GM23248 (cell line): ENCODE data around the gene GULP1. TPM values are rescaled to one million over a fixed set of nuclear protein-coding genes. Genes with fewer than 3 reads are reported as not detected.
"Not testable (repeated sequence)": the region's sequence is repeated elsewhere in the genome, so short reads cannot be mapped to it uniquely, and the experiment has no call there.

Experiments
- DNase-seq: peaks from one replicate; pipeline ENCODE4 v3.0.0-alpha.2; 2015
- H2AFZ ChIP-seq: fragments of 200-600 bp; sonication (generic); 2 replicates; pipeline ENCODE4 v1.6.1; 2016; ENCODE audit warnings: antibody characterized with exemption
- H3F3A ChIP-seq: fragments of 200-600 bp; sonication (generic); 2 replicates; pipeline ENCODE4 v1.6.1; 2016; ENCODE audit warnings: mild to moderate bottlenecking, antibody characterized with exemption, mixed run types; ENCODE audit not compliant: insufficient read depth
- H3K27ac ChIP-seq: fragments of 200-600 bp; sonication (generic); 2 replicates; pipeline ENCODE4 v1.5.1; 2016; ENCODE audit warnings: mild to moderate bottlenecking
- H3K27me3 ChIP-seq: fragments of 200-600 bp; sonication (generic); replicated peaks from 2 replicates; pipeline ENCODE4 v1.6.1; 2016; ENCODE audit warnings: mild to moderate bottlenecking; ENCODE audit not compliant: insufficient read depth
- H3K36me3 ChIP-seq: fragments of 200-600 bp; sonication (generic); 2 replicates; pipeline ENCODE4 v1.6.1; 2016; ENCODE audit warnings: low read depth, mild to moderate bottlenecking
- H3K4me1 ChIP-seq: fragments of 200-600 bp; sonication (generic); 2 replicates; pipeline ENCODE4 v1.6.1; 2016; ENCODE audit warnings: mild to moderate bottlenecking; ENCODE audit not compliant: insufficient read depth
- H3K4me2 ChIP-seq: fragments of 200-600 bp; sonication (generic); one replicate; pipeline ENCODE4 v1.6.1; 2016; ENCODE audit warnings: mild to moderate bottlenecking; ENCODE audit not compliant: unreplicated experiment
- H3K4me3 ChIP-seq: fragments of 200-600 bp; sonication (generic); 2 replicates; pipeline ENCODE4 v1.5.1; 2016; ENCODE audit warnings: mild to moderate bottlenecking
- H3K79me2 ChIP-seq: fragments of 200-600 bp; sonication (generic); 2 replicates; pipeline ENCODE4 v1.6.1; 2016; ENCODE audit warnings: mild to moderate bottlenecking; ENCODE audit not compliant: insufficient read depth
- H3K9ac ChIP-seq: fragments of 200-600 bp; sonication (generic); 2 replicates; pipeline ENCODE4 v1.6.1; 2016; ENCODE audit warnings: mild to moderate bottlenecking
- H3K9me2 ChIP-seq: fragments of 200-600 bp; sonication (generic); 2 replicates; pipeline ENCODE4 v1.6.1; 2016; ENCODE audit warnings: mixed run types, mild to moderate bottlenecking, moderate library complexity; ENCODE audit not compliant: insufficient read depth
- H3K9me3 ChIP-seq: fragments of 200-600 bp; sonication (generic); one replicate; pipeline ENCODE4 v1.6.1; 2017; ENCODE audit warnings: low read depth
- H4K20me1 ChIP-seq: fragments of 200-600 bp; sonication (generic); 2 replicates; pipeline ENCODE4 v1.6.0; 2016; ENCODE audit not compliant: insufficient read depth
- EZH2 ChIP-seq: fragments of 200-600 bp; sonication (generic); IDR thresholded peaks from 2 replicates; pipeline ENCODE4 v1.6.1; 2018; ENCODE audit warnings: antibody characterized with exemption, mild to moderate bottlenecking; ENCODE audit not compliant: insufficient read depth, poor library complexity, severe bottlenecking
- EZH2phosphoT487 ChIP-seq: fragments of 200-600 bp; sonication (generic); IDR thresholded peaks from 2 replicates; pipeline ENCODE4 v1.6.1; 2018; ENCODE audit warnings: antibody characterized with exemption, moderate library complexity, mild to moderate bottlenecking, low read depth; ENCODE audit not compliant: insufficient read depth
- WGBS, 2 experiments: methylation state at CpG; one replicate each; pipeline ENCODE4 v1.1.6; 2015 to 2017; ENCODE audit warnings: low lambda C conversion rate in 2 of 2, low coverage in 1 of 2; ENCODE audit errors: missing lambda C conversion rate in 2 of 2; 5-methylcytosine and 5-hydroxymethylcytosine counted together
- in situ Hi-C: fragments of 300-500 bp; cut with MboI; formaldehyde crosslinking; loops from 2 replicates; pipeline ENCODE4 v1.15.0; 2020
- polyA plus RNA-seq: library from polyadenylated mRNA; unstranded; fragments of >200 nt; fragmentation: Nextera tagmentation; extraction: Ambion mirVana; gene quantifications from 2 replicates; pipeline ENCODE4 v1.2.1, GENCODE V29; 2016
- total RNA-seq: library from RNA; depleted of rRNA; stranded (reverse); fragments of >200 nt; shearing (Covaris generic); gene quantifications from 2 replicates; pipeline ENCODE4 v1.2.3, GENCODE V29; 2014

The GULP1 gene
- total and polyA plus RNA-seq, 2 experiments from 2014 or later = 6.1 to 11.9 TPM

DNA sequence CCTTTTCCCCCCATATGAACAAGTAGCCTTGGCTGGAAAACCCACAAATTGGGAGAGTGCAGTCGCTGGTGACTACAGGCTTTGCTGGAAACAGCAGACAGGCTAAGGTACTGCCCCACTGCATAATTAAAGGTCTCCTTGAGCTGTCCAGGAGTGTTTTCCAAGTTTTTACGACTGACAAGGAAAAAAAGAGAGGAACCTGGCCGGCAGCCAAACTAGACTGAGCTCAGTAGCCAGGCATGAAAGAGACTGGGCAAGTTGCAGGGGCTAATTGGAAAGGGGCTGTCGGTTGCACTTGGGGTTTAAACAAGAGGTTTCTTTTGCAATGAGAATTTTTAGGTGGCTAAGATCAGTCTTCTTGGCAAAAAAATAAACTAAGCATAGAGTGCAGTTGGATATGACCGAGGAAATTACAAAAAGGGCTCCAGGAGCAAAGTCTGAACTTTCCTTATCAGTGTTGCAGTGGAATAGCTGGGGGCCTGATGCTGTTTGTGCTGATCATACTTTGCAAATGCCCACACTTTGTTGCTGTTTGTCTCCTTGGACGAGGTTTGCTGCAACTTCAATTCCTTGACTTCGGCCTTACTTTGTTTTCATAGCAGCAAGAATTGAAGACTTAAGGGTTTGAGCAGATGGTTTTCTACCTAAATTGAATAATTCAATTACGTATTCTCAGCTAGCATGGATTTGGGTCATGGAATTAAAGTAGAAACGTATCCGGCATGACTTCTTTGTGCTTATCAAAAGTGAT, 2.1 kb downstream of the GULP1 start:
- Histone ChIP-seq H3K27ac (no peak overlapping the region), H2AFZ (peak overlapping the region; percentile 91), H3K9me3 (no peaks in the 10 kb centered on the region), H3K4me3 (peak overlapping the region; percentile 90), H3K79me2 (no peaks in the 10 kb centered on the region), H3K9ac (no peak overlapping the region), H3K4me2 (peak overlapping the region; percentile 89), H3K36me3 (no peaks in the 10 kb centered on the region), H3F3A (peaks cover 19% of the 10 kb centered on the region), H3K9me2 (no peaks in the 10 kb centered on the region; the same call in 1 of the 2 replicates), H3K27me3 (no peaks in the 10 kb centered on the region), H4K20me1 (no peaks in the 10 kb centered on the region), H3K4me1 (peaks cover 21% of the 10 kb centered on the region)
- TF ChIP-seq EZH2 (no peak), EZH2phosphoT487 (no peak)
- 42 to 46% methylated on average over 10 of the region's 10 CpGs for WGBS, 2 experiments
- in situ Hi-C loops = no loop called here
- DNase-seq = peak; percentile 67

DNA sequence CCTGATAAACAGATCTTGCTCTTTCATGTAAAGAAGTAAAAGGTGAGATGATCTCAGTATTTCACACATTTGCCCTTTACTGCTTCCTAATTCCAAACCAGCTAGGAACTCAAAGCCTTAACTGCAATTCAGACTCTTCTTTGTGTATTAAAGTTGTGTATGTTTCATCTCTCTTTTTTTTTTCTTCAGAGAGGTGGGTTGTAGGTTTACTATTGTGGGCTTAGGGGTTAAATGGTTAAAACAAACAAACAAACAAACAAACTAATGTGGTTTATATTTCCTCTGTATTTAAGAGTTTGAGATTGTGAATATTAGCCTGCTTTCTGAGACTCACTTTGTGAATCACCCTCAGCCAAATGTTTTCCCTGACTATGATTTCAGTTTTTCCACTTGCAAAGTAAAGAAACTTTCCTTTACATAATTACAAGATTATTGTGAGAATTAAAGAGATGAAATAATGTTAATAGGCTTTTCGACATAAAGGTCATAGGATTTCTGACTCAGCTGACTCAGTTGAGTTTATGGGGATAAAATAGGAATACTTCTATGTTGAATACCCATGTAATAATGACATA, 2.8 kb downstream of the GULP1 start:
- H3K27me3 ChIP-seq = no peaks in the 10 kb centered on the region
- in situ Hi-C loops = no loop called here
- H3K4me3 ChIP-seq = no peak overlapping the region
- H3K9ac ChIP-seq = no peak overlapping the region
- DNase-seq = peak; percentile 49
- no peak overlapping the region for H2AFZ ChIP-seq
- peaks cover 21% of the 10 kb centered on the region for H3K4me1 ChIP-seq
- no peaks in the 10 kb centered on the region for H4K20me1 ChIP-seq
- 21 to 23% methylated on average over 1 of the region's 1 CpG for WGBS, 2 experiments
- no peak for TF ChIP-seq EZH2
- no peak for TF ChIP-seq EZH2phosphoT487
- peaks cover 19% of the 10 kb centered on the region for H3F3A ChIP-seq
- H3K9me2 ChIP-seq = no peaks in the 10 kb centered on the region; the same call in 1 of the 2 replicates
- no peak overlapping the region for H3K4me2 ChIP-seq
- H3K9me3 ChIP-seq = no peaks in the 10 kb centered on the region
- no peak overlapping the region for H3K27ac ChIP-seq
- H3K79me2 ChIP-seq = no peaks in the 10 kb centered on the region
- no peaks in the 10 kb centered on the region for H3K36me3 ChIP-seq

DNA sequence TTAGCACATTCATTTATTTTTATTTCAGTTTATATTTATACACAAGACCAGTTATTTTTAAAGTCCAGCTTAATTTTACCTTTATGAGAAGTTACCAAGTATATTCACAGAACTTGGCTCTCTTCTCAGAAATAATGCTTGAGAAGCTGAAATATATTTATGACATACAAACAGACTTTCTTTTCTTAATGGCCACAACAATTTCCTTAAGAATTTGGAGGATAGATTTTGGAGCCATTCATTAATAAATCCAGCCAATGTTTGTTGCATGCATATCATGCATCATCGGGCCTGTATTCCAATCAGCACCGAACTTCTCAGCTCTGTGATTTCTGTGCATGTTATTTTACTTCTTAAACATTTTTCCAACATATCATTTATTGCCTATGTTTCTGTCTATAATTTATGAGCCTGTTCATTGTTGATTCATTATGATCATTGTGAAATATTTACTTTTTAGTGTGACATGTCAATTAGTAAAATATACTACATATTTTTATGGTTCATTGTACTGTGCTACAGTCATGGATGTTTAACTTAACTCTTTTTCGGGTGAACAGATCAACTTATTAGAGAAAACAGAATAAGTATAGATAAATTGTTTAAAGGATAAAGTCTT, 3.5 kb downstream of the GULP1 start:
- no peak overlapping the region for H3K4me3 ChIP-seq
- no peaks in the 10 kb centered on the region for H3K9me3 ChIP-seq
- no peak overlapping the region for H3K27ac ChIP-seq
- H3K4me1 ChIP-seq = peaks cover 21% of the 10 kb centered on the region
- no peak overlapping the region for H3K4me2 ChIP-seq
- 85 to 86% methylated on average over 3 of the region's 3 CpGs for WGBS, 2 experiments
- H2AFZ ChIP-seq = no peak overlapping the region
- peaks cover 19% of the 10 kb centered on the region for H3F3A ChIP-seq
- TF ChIP-seq EZH2 = no peak
- no peak for TF ChIP-seq EZH2phosphoT487
- no peaks in the 10 kb centered on the region for H3K27me3 ChIP-seq
- no peaks in the 10 kb centered on the region for H4K20me1 ChIP-seq
- H3K36me3 ChIP-seq = no peaks in the 10 kb centered on the region
- no peaks in the 10 kb centered on the region for H3K79me2 ChIP-seq
- DNase-seq = no peak
- H3K9ac ChIP-seq = no peak overlapping the region
- no peaks in the 10 kb centered on the region; the same call in 1 of the 2 replicates for H3K9me2 ChIP-seq
- in situ Hi-C loops = no loop called here

DNA sequence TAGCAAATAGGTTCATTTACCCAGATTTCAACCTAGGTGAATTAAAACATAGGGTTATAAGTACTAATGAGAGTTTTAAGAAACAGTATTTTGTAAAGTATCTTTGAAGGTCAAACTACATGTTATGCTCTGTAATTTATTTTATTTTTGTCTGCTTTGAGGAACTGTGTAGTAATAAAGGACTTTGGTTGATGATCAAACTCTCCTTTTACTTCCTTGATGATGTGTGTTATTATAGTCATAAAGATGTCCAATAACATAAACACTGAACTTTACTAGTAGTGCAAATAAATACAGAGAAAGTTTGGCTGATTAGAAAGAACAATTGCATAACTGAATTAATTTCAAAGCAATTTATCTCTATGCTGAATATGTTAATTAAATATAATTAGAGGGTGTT, 6.3 kb downstream of the GULP1 start:
- no peak overlapping the region for H3K27ac ChIP-seq
- no peak overlapping the region for H3K4me2 ChIP-seq
- H3K4me1 ChIP-seq = peaks cover 22% of the 10 kb centered on the region
- H3K79me2 ChIP-seq = no peaks in the 10 kb centered on the region
- in situ Hi-C loops = no loop called here
- peaks cover 2% of the 10 kb centered on the region for H3K9me2 ChIP-seq
- H3F3A ChIP-seq = peaks cover 19% of the 10 kb centered on the region
- H4K20me1 ChIP-seq = no peaks in the 10 kb centered on the region
- H3K9ac ChIP-seq = no peak overlapping the region
- no peak overlapping the region for H2AFZ ChIP-seq
- no peaks in the 10 kb centered on the region for H3K9me3 ChIP-seq
- no peak for DNase-seq
- no peak overlapping the region for H3K4me3 ChIP-seq
- TF ChIP-seq EZH2phosphoT487 = no peak
- H3K36me3 ChIP-seq = no peaks in the 10 kb centered on the region
- no peaks in the 10 kb centered on the region for H3K27me3 ChIP-seq

DNA sequence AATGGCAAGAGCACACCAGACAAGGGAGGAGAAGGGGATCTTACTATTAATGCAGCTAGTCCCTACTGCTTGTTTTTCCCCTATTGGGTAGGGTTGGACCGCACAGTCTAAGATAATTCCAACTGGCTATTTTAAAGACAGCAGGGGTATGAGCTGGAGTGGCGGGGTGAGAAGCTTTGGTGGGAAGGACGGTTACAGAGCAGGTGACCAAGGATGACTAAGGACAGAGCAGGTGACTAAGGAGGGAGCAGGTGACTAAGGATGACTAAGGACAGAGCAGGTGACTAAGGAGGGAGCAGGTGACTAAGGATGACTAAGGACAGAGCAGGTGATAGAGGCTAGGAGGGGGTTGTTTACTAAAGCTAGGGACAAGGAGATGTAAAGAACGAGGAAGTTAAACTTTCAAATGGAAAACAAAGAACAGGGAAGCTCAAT, 7.3 kb downstream of the GULP1 start:
- WGBS, 2 experiments = 96 to 99% methylated on average over 4 of the region's 4 CpGs

More for the DNA sequence above, 7.3 kb downstream of the GULP1 start:
- Histone ChIP-seq H3K4me1 (peaks cover 22% of the 10 kb centered on the region), H3F3A (peaks cover 19% of the 10 kb centered on the region)
- DNase-seq, H4K20me1 ChIP-seq, H3K79me2 ChIP-seq, H2AFZ ChIP-seq, H3K27me3 ChIP-seq, H3K4me2 ChIP-seq, H3K9me2 ChIP-seq, H3K9ac ChIP-seq, H3K9me3 ChIP-seq, H3K4me3 ChIP-seq, H3K36me3 ChIP-seq, H3K27ac ChIP-seq, in situ Hi-C loops: not testable (repeated sequence)
